CD8-positive, alpha-beta memory T cell (primary cell): ENCODE measurements around the gene DHX40. TPM values are rescaled to one million over a fixed set of nuclear protein-coding genes. Genes with fewer than 3 reads are reported as not detected.

Source experiments
- CTCF ChIA-PET: fragments of 350-600 bp; sonication (Branson Sonifier 250); formaldehyde crosslinking; loops from one replicate; lab custom pipeline; 2021; ENCODE audit warnings: antibody characterized with exemption; lab: Charles Lee
- POLR2A ChIA-PET: fragments of 350-600 bp; sonication (Branson Sonifier 250); formaldehyde crosslinking; loops from one replicate; lab custom pipeline; 2021; ENCODE audit warnings: antibody characterized with exemption; lab: Charles Lee
- DNase-seq, 5 donors: peaks; one replicate each; pipeline versions ENCODE4 v3.0.0 to v3.0.0-alpha.2; 2020 to 2022; ENCODE audit warnings: mixed read lengths in 1 of 5
- H3K27ac ChIP-seq: one replicate; pipeline ENCODE4 v1.7.0; 2013; ENCODE audit warnings: low read depth, mild to moderate bottlenecking, low read length, moderate library complexity
- H3K27me3 ChIP-seq: 2 replicates; pipeline ENCODE4 v1.7.0; 2013; ENCODE audit warnings: low read length, mild to moderate bottlenecking; ENCODE audit not compliant: insufficient read depth, poor library complexity, severe bottlenecking
- H3K36me3 ChIP-seq: 2 replicates; pipeline ENCODE4 v1.7.0; 2013; ENCODE audit warnings: mild to moderate bottlenecking, low read length, moderate library complexity; ENCODE audit not compliant: insufficient read depth
- H3K4me1 ChIP-seq: 2 replicates; pipeline ENCODE4 v1.7.0; 2013; ENCODE audit warnings: mild to moderate bottlenecking, low read length, moderate library complexity; ENCODE audit not compliant: insufficient read depth
- H3K4me3 ChIP-seq: 2 replicates; pipeline ENCODE4 v1.7.0; 2013; ENCODE audit warnings: mild to moderate bottlenecking, low read length
- H3K9me3 ChIP-seq: 2 replicates; pipeline ENCODE4 v1.7.0; 2013; ENCODE audit warnings: mild to moderate bottlenecking, low read length
- H3K27ac Mint-ChIP-seq, 8 donors: one replicate each; pipeline ENCODE4 v1.8.0; 2020 to 2021; ENCODE audit warnings: mixed read lengths in 8 of 8, mild to moderate bottlenecking in 6 of 8, inconsistent platforms in 3 of 8, moderate library complexity in 3 of 8
- H3K27me3 Mint-ChIP-seq, 2 donors: one replicate each; pipeline ENCODE4 v1.8.0; 2020 to 2021; ENCODE audit warnings: mixed read lengths in 2 of 2, mild to moderate bottlenecking in 1 of 2, moderate library complexity in 1 of 2
- H3K36me3 Mint-ChIP-seq, 3 donors: one replicate each; pipeline ENCODE4 v1.8.0; 2020 to 2021; ENCODE audit warnings: mixed read lengths in 3 of 3, inconsistent platforms in 1 of 3, mild to moderate bottlenecking in 1 of 3
- H3K4me1 Mint-ChIP-seq, 3 donors: one replicate each; pipeline ENCODE4 v1.8.0; 2020 to 2021; ENCODE audit warnings: mixed read lengths in 3 of 3, inconsistent platforms in 1 of 3, mild to moderate bottlenecking in 1 of 3
- H3K4me3 Mint-ChIP-seq, 7 donors: one replicate each; pipeline ENCODE4 v1.8.0; 2020 to 2021; ENCODE audit warnings: mixed read lengths in 7 of 7, mild to moderate bottlenecking in 6 of 7, moderate library complexity in 4 of 7, inconsistent platforms in 2 of 7
- H3K9me3 Mint-ChIP-seq, 5 donors: one replicate each; pipeline ENCODE4 v1.8.0; 2020 to 2022; ENCODE audit warnings: mixed read lengths in 5 of 5, mild to moderate bottlenecking in 3 of 5, moderate library complexity in 2 of 5, inconsistent platforms in 1 of 5
- polyA plus RNA-seq: library from polyadenylated mRNA; unstranded; fragments of 300-500 nt; fragmentation: Illumina TruSeq; gene quantifications from one replicate; pipeline ENCODE4 v1.2.3, GENCODE V29; 2021
- total RNA-seq, 2 experiments: library from RNA; stranded (reverse); gene quantifications; one replicate each; pipeline ENCODE4 v1.2.3, GENCODE V29; 2021

DHX40 gene
- total and polyA plus RNA-seq, 3 experiments from 2014 or later = 17.9 to 23.2 (median 22.3) TPM

DNA sequence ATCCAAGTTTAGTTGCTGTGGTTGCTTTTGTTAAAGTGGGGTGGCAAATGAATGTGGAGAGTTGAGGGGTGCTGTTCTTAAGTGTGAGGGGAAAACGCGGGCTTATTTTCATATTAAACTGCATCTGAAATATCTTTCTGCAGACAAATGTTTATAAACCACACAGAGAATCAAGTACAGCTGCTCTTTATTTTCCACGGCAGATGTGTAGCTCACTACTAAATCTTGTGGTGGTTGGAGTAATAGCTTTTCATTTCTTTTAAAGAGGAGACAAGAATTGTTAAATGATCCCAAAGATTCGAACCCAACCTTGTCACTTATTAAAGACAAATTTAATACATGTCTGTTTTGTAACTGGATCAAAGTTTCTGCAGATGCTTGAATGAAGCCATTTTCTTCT is 56.4 kb downstream of the DHX40 start:
- POLR2A ChIA-PET = no interaction called here
- H3K9me3 Mint-ChIP-seq = peaks cover 0 to 2% (median 0%) of the 10 kb centered on the region in 5 donors
- peaks cover 58 to 76% (median 74%) of the 10 kb centered on the region in 3 donors for H3K4me1 Mint-ChIP-seq
- peaks cover 63% of the 10 kb centered on the region for H3K4me1 ChIP-seq
- H3K27ac ChIP-seq = peak overlapping the region; percentile 10
- DNase-seq = no peak
- peaks cover 0 to 39% (median 0%) of the 10 kb centered on the region in 3 donors for H3K36me3 Mint-ChIP-seq
- H3K9me3 ChIP-seq = no peaks in the 10 kb centered on the region
- H3K27me3 Mint-ChIP-seq = peaks cover 0 to 5% of the 10 kb centered on the region in 2 donors
- peak overlapping the region in 7 of 8 donors; percentile 31 to 99 (median 97) for H3K27ac Mint-ChIP-seq
- no peak overlapping the region for H3K4me3 ChIP-seq
- no peaks in the 10 kb centered on the region for H3K36me3 ChIP-seq
- H3K4me3 Mint-ChIP-seq = peak overlapping the region; percentile 31 to 99 (median 96)
- no peaks in the 10 kb centered on the region for H3K27me3 ChIP-seq
- CTCF ChIA-PET = interaction anchor here (1.2 kb wide), 1 partner anchor 85 kb away, joined by 3 read pairs; the partner anchor contains the start of genes PTRH2 and VMP1

- ChIA-PET CTCF (no interaction called here), POLR2A (no interaction called here)
- Mint-ChIP-seq H3K36me3 (peaks cover 0 to 43% (median 0%) of the 10 kb centered on the region in 3 donors), H3K4me1 (peaks cover 64 to 84% (median 81%) of the 10 kb centered on the region in 3 donors), H3K27me3 (peaks cover 0 to 5% of the 10 kb centered on the region in 2 donors), H3K27ac (peak overlapping the region in 7 of 8 donors; percentile 10 to 99 (median 55)), H3K4me3 (peak overlapping the region; percentile 2 to 96 (median 31)), H3K9me3 (peaks cover 0 to 2% (median 0%) of the 10 kb centered on the region in 5 donors)
- H3K27ac ChIP-seq = peak overlapping the region; percentile 25
- no peak for DNase-seq
- H3K4me3 ChIP-seq = no peak overlapping the region
- no peaks in the 10 kb centered on the region for H3K9me3 ChIP-seq
- H3K4me1 ChIP-seq = peaks cover 69% of the 10 kb centered on the region
- no peaks in the 10 kb centered on the region for H3K27me3 ChIP-seq
- H3K36me3 ChIP-seq = no peaks in the 10 kb centered on the region
These were observed 57.7 kb downstream of the DHX40 start for GRCh38 chr17:59623151-59623550.

GRCh38 chr17:59626756-59627155 is 61.3 kb downstream of the DHX40 start:
- CTCF ChIA-PET = no interaction called here
- no peak overlapping the region for H3K27ac ChIP-seq
- H3K4me1 ChIP-seq = peaks cover 63% of the 10 kb centered on the region

DNA sequence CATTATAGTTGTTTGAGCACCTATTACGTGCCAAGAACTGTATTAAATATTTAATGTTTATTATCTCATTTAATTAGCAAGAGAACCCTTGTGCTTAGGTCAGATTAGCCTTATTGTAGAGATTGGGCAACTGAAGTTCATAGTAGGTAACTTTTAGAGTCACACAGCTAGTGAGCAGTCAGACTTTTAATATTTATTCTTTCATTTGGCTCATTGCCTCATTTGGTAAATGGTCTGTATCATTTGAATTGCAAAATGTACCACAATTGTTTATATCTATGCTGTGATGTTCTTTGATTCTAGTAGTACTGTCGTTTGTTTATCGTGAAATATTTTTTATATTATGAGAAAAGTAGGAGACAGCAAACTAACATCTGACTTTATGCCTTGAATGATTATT is 61.9 kb downstream of the DHX40 start:
- H3K4me1 Mint-ChIP-seq = peaks cover 63 to 83% (median 81%) of the 10 kb centered on the region in 3 donors
- H3K9me3 Mint-ChIP-seq = no peaks in the 10 kb centered on the region
- ChIA-PET CTCF (no interaction called here), POLR2A (no interaction called here)
- Histone ChIP-seq H3K9me3 (no peaks in the 10 kb centered on the region), H3K4me3 (no peak overlapping the region), H3K4me1 (peaks cover 59% of the 10 kb centered on the region), H3K27me3 (no peaks in the 10 kb centered on the region), H3K36me3 (no peaks in the 10 kb centered on the region), H3K27ac (no peak overlapping the region)
- no peak overlapping the region for H3K4me3 Mint-ChIP-seq
- no peak for DNase-seq
- no peaks in the 10 kb centered on the region for H3K27me3 Mint-ChIP-seq
- no peak overlapping the region for H3K27ac Mint-ChIP-seq
- H3K36me3 Mint-ChIP-seq = peaks cover 0 to 35% (median 7%) of the 10 kb centered on the region in 3 donors

More at GRCh38 chr17:59626756-59627155, 61.3 kb downstream of the DHX40 start:
- no peaks in the 10 kb centered on the region for H3K27me3 Mint-ChIP-seq
- peaks cover 65 to 89% (median 86%) of the 10 kb centered on the region in 3 donors for H3K4me1 Mint-ChIP-seq
- peak overlapping the region in 1 of 7 donors; percentile 32 for H3K4me3 Mint-ChIP-seq
- DNase-seq = no peak
- POLR2A ChIA-PET = no interaction called here
- no peak overlapping the region for H3K27ac Mint-ChIP-seq
- Histone ChIP-seq H3K9me3 (no peaks in the 10 kb centered on the region), H3K27me3 (no peaks in the 10 kb centered on the region), H3K4me3 (no peak overlapping the region), H3K36me3 (no peaks in the 10 kb centered on the region)
- peaks cover 0 to 35% (median 7%) of the 10 kb centered on the region in 3 donors for H3K36me3 Mint-ChIP-seq
- no peaks in the 10 kb centered on the region for H3K9me3 Mint-ChIP-seq

DNA sequence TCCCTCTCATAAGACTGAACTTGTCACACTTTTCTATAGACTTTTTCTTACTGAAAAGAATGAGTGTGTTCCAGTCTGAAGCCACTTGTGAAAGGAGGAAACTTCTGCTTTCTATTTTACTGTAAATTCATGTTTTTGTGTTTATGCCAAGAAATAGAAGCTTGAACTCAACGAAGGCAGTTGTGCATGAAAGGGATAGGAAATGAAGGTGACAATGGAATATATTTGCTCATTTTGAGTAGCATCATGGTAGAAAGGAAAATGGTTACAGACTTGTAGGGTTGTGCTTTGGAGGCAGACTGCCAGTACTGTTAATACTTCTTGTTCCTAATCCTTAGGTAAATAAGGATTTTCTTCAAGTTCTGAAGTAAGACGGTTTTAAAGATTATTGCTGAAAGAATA is 62.4 kb downstream of the DHX40 start:
- H3K4me3 Mint-ChIP-seq = no peak overlapping the region
- Histone ChIP-seq H3K4me1 (peaks cover 59% of the 10 kb centered on the region), H3K27me3 (no peaks in the 10 kb centered on the region), H3K36me3 (no peaks in the 10 kb centered on the region), H3K27ac (no peak overlapping the region), H3K4me3 (no peak overlapping the region), H3K9me3 (no peaks in the 10 kb centered on the region)
- peak overlapping the region in 1 of 8 donors; percentile 66 for H3K27ac Mint-ChIP-seq
- CTCF ChIA-PET = no interaction called here
- H3K4me1 Mint-ChIP-seq = peaks cover 63 to 83% (median 81%) of the 10 kb centered on the region in 3 donors
- H3K27me3 Mint-ChIP-seq = no peaks in the 10 kb centered on the region
- no peak for DNase-seq
- POLR2A ChIA-PET = no interaction called here
- no peaks in the 10 kb centered on the region for H3K9me3 Mint-ChIP-seq
- peaks cover 0 to 38% (median 7%) of the 10 kb centered on the region in 3 donors for H3K36me3 Mint-ChIP-seq

DNA sequence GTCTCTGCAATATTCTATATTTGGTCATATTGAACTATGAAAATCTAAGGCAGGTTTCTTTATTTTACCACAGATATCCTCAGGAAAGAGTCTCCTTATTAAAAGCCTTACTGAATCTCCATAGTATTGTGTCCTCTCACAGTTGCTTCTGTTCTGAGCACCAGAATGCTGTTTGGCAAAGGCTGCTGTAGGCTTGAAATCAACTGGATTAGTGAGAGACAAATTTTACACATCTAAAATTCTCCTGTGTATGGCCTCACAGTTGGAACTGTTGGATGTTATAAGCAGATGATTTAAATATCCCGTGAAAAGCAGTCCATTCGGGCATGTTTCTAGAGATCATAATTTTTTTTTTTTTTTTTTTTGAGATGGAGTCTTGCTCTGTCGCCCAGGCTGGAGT is 63.8 kb downstream of the DHX40 start:
- H3K4me3 Mint-ChIP-seq = no peak overlapping the region
- no peak overlapping the region for H3K27ac ChIP-seq
- no peaks in the 10 kb centered on the region for H3K9me3 ChIP-seq
- H3K9me3 Mint-ChIP-seq = no peaks in the 10 kb centered on the region
- peaks cover 56% of the 10 kb centered on the region for H3K4me1 ChIP-seq
- H3K36me3 Mint-ChIP-seq = peaks cover 0 to 31% (median 7%) of the 10 kb centered on the region in 3 donors
- H3K4me3 ChIP-seq = no peak overlapping the region
- no peak for DNase-seq
- no peak overlapping the region for H3K27ac Mint-ChIP-seq
- no peaks in the 10 kb centered on the region for H3K27me3 Mint-ChIP-seq
- ChIA-PET CTCF (no interaction called here), POLR2A (no interaction called here)
- no peaks in the 10 kb centered on the region for H3K36me3 ChIP-seq
- peaks cover 62 to 82% (median 81%) of the 10 kb centered on the region in 3 donors for H3K4me1 Mint-ChIP-seq
- no peaks in the 10 kb centered on the region for H3K27me3 ChIP-seq

GRCh38 chr17:59631276-59631675 is 65.9 kb downstream of the DHX40 start:
- POLR2A ChIA-PET = no interaction called here
- no peak for DNase-seq
- Histone ChIP-seq H3K27me3 (no peaks in the 10 kb centered on the region), H3K4me1 (peaks cover 52% of the 10 kb centered on the region), H3K4me3 (no peak overlapping the region), H3K27ac (no peak overlapping the region), H3K36me3 (no peaks in the 10 kb centered on the region), H3K9me3 (no peaks in the 10 kb centered on the region)
- CTCF ChIA-PET = no interaction called here
- Mint-ChIP-seq H3K36me3 (peaks cover 0 to 25% (median 7%) of the 10 kb centered on the region in 3 donors), H3K27ac (peak overlapping the region in 4 of 8 donors; percentile 2 to 61 (median 26)), H3K9me3 (no peaks in the 10 kb centered on the region), H3K4me1 (peaks cover 62 to 86% (median 82%) of the 10 kb centered on the region in 3 donors), H3K4me3 (peak overlapping the region in 2 of 7 donors; percentile 1 to 46), H3K27me3 (no peaks in the 10 kb centered on the region)

DNA sequence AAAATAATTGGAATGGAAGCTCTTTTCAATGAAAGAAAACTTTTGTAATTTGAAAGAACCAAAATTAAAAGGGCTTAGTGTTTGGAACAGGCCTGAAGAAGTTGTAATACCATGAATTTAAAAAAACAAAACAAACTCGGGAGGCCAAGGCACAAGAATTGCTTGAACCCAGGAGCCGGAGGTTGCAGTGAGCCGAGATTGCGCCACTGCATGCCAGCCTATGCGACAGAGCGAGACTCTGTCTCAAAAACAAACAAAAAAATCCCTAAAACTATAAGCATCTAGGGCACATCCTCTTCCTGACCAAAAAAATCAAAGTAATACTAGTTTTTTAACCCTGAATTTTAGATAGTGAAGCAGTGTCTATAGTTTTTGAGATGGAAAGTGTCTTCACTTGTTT is 67.0 kb downstream of the DHX40 start:
- Histone ChIP-seq H3K27ac (no peak overlapping the region), H3K9me3 (no peaks in the 10 kb centered on the region), H3K27me3 (no peaks in the 10 kb centered on the region), H3K4me1 (peaks cover 42% of the 10 kb centered on the region), H3K36me3 (no peaks in the 10 kb centered on the region), H3K4me3 (no peak overlapping the region)
- peak overlapping the region in 3 of 7 donors; percentile 8 to 44 (median 28) for H3K4me3 Mint-ChIP-seq
- POLR2A ChIA-PET = no interaction called here
- H3K27me3 Mint-ChIP-seq = no peaks in the 10 kb centered on the region
- peaks cover 0 to 27% (median 7%) of the 10 kb centered on the region in 3 donors for H3K36me3 Mint-ChIP-seq
- CTCF ChIA-PET = no interaction called here
- H3K27ac Mint-ChIP-seq = peak overlapping the region in 4 of 8 donors; percentile 6 to 69 (median 30)
- no peaks in the 10 kb centered on the region for H3K9me3 Mint-ChIP-seq
- peaks cover 55 to 77% (median 71%) of the 10 kb centered on the region in 3 donors for H3K4me1 Mint-ChIP-seq
- DNase-seq = no peak
